GM13976 (cell line): Measurements from ENCODE around the gene CUX1.
A peak's percentile ranks its signal among the peaks of the same experiment; 100 is the strongest.
"Not testable (repeated sequence)": the region's sequence is repeated elsewhere in the genome, so short reads cannot be mapped to it uniquely, and the experiment has no call there.

Experiments
- DNase-seq: peaks from one replicate; pipeline ENCODE4 v3.0.0; 2012; ENCODE audit warnings: low spot score
- CTCF ChIP-seq: IDR thresholded peaks from 2 replicates; pipeline ENCODE4 v1.5.1; 2012; ENCODE audit warnings: borderline replicate concordance, mild to moderate bottlenecking; ENCODE audit not compliant: insufficient read depth; ENCODE audit errors: extremely low read depth, missing control alignments, control extremely low read depth
- in situ Hi-C: fragments of 300-500 bp; cut with MboI; formaldehyde crosslinking; loops from one replicate; pipeline ENCODE4 v1.12.0; 2022; ENCODE audit warnings: low sequenced_read_pairs, mixed read lengths, inconsistent platforms; ENCODE audit not compliant: unreplicated experiment

The CUX1 gene

DNA sequence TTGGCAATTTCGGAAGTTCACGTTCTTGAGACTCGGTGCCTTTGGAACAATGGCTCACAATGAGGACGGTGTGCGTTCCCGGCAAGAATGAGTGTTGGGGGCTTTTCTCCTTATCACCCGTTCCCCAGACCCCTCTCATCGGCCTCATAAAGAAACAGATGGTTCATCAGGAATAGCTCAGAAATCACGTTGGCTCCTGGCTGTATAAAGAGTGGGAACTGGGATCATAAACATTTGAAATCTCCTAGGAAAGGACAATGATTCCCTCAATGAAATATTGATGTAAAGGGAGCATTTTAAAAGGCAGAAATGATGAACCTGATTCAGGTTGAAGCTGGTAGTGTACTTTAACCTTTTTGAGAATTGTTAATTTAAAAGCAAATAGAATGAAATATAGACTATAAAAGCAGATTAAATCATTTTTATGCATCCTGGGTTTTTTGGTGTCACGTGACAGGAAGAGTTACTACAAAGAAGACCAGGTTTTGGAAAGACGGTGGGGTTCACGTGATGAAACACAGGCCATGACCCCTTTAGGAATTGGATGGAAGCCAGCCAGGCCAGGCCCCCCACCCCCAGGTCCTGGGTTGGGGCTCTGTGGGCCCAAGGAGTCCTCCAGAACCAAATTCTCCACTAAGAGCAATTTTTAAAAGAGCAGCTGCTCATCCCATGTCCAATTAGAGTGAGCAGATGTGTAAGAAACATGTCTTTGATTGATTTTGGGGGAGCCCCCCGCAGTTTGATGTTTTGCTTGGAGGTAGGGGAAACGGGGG is 63.0 kb downstream of the CUX1 start:
- TF ChIP-seq CTCF: no peak
- in situ Hi-C loops: no loop called here
- no peak for DNase-seq

- in situ Hi-C loops: no loop called here
- no peak for DNase-seq
- no peak for TF ChIP-seq CTCF
Observed at GRCh38 chr7:101882005-101882421, 64.6 kb downstream of the CUX1 start.

DNA sequence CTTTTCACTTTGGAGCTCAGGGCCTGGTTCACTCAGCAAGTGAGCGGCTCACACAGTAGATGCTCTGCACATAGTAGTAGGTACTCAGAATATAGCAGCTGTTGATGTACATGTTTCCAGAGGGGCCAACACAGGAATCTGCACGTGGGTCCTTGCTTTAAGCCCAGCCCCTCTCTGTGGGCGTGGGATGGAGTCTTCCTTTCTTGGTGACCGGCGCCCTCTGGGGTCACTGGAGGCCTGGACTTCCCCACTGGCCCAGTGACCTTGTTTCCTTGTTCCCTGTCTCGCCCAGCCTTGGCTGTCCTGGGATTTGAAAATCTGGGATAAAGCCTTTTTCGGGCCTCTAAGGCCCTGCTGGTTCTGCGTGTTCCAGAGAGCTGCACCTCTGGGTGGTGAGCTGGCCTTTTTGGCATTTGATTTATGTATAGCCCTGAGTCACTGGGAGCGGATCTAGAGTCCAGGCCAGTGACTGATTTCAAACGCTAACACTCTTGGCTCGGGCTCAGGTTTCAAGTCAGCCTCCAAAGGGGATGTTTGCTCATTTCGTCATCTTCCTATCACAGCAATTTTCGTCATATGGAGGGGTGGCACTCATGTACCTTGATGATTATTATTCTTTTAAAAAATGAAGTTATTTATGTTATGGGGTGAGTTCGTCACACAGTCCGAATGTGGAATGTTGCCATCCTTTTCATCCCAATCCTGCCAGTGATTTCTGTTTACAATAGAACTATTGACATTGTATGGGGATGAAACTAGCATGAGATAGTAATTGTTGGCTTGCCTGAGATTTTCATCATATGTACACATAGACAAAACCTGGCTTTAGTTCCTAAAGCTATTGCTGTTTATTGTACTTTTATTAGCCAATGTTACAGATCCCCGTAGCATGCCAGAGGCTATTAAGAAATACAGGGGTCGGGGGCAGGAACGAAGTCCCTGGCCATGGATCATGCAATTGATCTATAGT is 65.5 kb downstream of the CUX1 start:
- no peak for TF ChIP-seq CTCF
- in situ Hi-C loops: no loop called here
- no peak for DNase-seq

GRCh38 chr7:101884671-101885596 is 67.5 kb downstream of the CUX1 start:
- no peak for TF ChIP-seq CTCF
- in situ Hi-C loops: no loop called here
- DNase-seq: peak; percentile 75

DNA sequence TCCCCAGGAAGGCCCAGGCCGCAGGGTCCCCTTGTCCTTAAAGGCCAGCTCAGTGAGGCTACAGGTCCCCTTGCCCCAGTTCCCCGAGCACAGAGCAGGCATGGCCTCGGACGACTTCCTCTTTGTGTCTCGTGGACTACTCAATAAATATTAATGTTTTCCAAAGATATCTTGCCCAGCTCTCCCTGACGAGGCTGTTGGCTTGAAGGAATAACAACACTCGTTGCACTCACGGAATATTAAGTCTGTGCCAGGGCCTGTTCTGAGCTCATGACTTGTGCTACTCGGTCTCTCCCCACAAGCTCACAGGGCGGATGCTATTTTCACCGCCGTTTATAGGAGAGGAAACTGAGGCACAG is 68.2 kb downstream of the CUX1 start:
- in situ Hi-C loops: no loop called here
- DNase-seq: no peak
- no peak for TF ChIP-seq CTCF

- DNase-seq, in situ Hi-C loops: not testable (repeated sequence)
Observed at GRCh38 chr7:101887352-101887751, 69.9 kb downstream of the CUX1 start.

GRCh38 chr7:101888564-101888963 is 71.1 kb downstream of the CUX1 start:
- DNase-seq, in situ Hi-C loops: not testable (repeated sequence)
